ENCODE measurements around the gene C10orf90. TPM values are rescaled to one million over a fixed set of nuclear protein-coding genes. Genes with fewer than 3 reads are reported as not detected.

C10orf90 gene
- total and polyA plus RNA-seq, 2 of the 8 experiments (the other 6 are each of a cell fraction or from before 2014, with no cell fraction given) = 0.21 TPM; not detected in 1

GRCh38 chr10:126511917-126512479 is 158.5 kb downstream of the C10orf90 start:
- ChIA-PET CTCF (ENCODE audit: partially characterized antibody) (interaction anchor here (0.9 to 2.6 kb wide), 6 partner anchors 8 to 530 kb away, joined by 3 to 14 read pairs (median 4); no protein-coding TSS in a partner anchor), POLR2A (ENCODE audit: partially characterized antibody) (no interaction called here)

More at GRCh38 chr10:126511917-126512479, 158.5 kb downstream of the C10orf90 start:
- no peak overlapping the region for H3K27ac ChIP-seq (ENCODE audit: low read depth, low read length)
- no peaks in the 10 kb centered on the region for H3K79me1 ChIP-seq (ENCODE audit: low read depth, low read length)
- H2AK5ac ChIP-seq (ENCODE audit: low read depth, low read length) = no peak overlapping the region
- FAIRE-seq = no peak
- no peaks in the 10 kb centered on the region for H3K79me2 ChIP-seq (ENCODE audit: control insufficient read depth in 1 of 2, insufficient read depth in 2 of 2, low read length in 2 of 2)
- H3K14ac ChIP-seq (ENCODE audit: insufficient read length) = no peak overlapping the region
- 0 out of 2 replicates have a peak overlapping the region, but pooled peaks have one; percentile 18 for H2BK5ac ChIP-seq (ENCODE audit: low read depth, low read length)
- no peak for TF ChIP-seq SIRT6 (IDR thresholded peaks at IDR 0.05; ENCODE audit: low read length)
- TF ChIP-seq TBP (IDR thresholded peaks at IDR 0.05; ENCODE audit: low read depth, low read length) = no peak
- TF ChIP-seq MAX (IDR thresholded peaks at IDR 0.05) = no peak
- TF ChIP-seq SIX5 (IDR thresholded peaks at IDR 0.05; ENCODE audit: low read depth, low read length) = no peak
- no peak for TF ChIP-seq CTBP2 (IDR thresholded peaks at IDR 0.05; ENCODE audit: borderline replicate concordance, insufficient read depth, insufficient read length, low read length)
- TF ChIP-seq GTF2F1 (IDR thresholded peaks at IDR 0.05; ENCODE audit: borderline replicate concordance, low read depth, low read length) = no peak
- TF ChIP-seq BACH1 (IDR thresholded peaks at IDR 0.05; ENCODE audit: low read length) = no peak
- TF ChIP-seq CEBPB (IDR thresholded peaks at IDR 0.05; ENCODE audit: low read depth, low read length) = 0 out of 2 replicates have a peak, but pooled peaks have one; percentile 18
- no peak overlapping the region for H3K9ac ChIP-seq (replicated peaks in 1 of 4; ENCODE audit: extremely low read depth in 1 of 4, low read depth in 3 of 4, low read length in 3 of 4)
- no peak overlapping the region for H2BK15ac ChIP-seq (ENCODE audit: low read length)
- H2AFZ ChIP-seq (ENCODE audit: low read length) = peak overlapping the region; percentile 71; the same call in 1 of the 2 replicates
- H2BK120ac ChIP-seq (replicated peaks; ENCODE audit: low read depth, low read length) = no peak overlapping the region
- no peak overlapping the region for H3K4me3 ChIP-seq (ENCODE audit: extremely low read depth in 1 of 4, insufficient read depth in 2 of 4, low read depth in 3 of 4, low read length in 4 of 4)
- H3K56ac ChIP-seq (replicated peaks; ENCODE audit: insufficient read length, low read depth, low read length) = no peak overlapping the region
- no peak overlapping the region for H3K4ac ChIP-seq (replicated peaks; ENCODE audit: insufficient read length, low read depth, low read length)
- no peak overlapping the region for H2BK20ac ChIP-seq (ENCODE audit: low read length)
- H3K36me3 ChIP-seq (ENCODE audit: control insufficient read depth in 2 of 4, insufficient read depth in 4 of 4, low read length in 3 of 4) = no peaks in the 10 kb centered on the region
- 92% methylated on average over 8 of the region's 8 CpGs; no CpG with 5 or more reads in 1 of the 2 experiments for WGBS, 2 experiments (ENCODE audit: extremely low coverage in 1 of 2, insufficient coverage in 1 of 2, insufficient read length in 1 of 2, insufficient replicate concordance in 2 of 2, low coverage in 1 of 2, low lambda C conversion rate in 2 of 2, missing lambda C conversion rate in 1 of 2)
- no peaks in the 10 kb centered on the region for H4K20me1 ChIP-seq (replicated peaks in 1 of 2; ENCODE audit: control insufficient read depth in 1 of 2, insufficient read depth in 2 of 2, low read length in 2 of 2)
- H3K4me1 ChIP-seq (replicated peaks in 1 of 4; ENCODE audit: control insufficient read depth in 3 of 4, insufficient read depth in 4 of 4, low read length in 3 of 4) = no peaks in the 10 kb centered on the region
- no peak for DNase-seq (ENCODE audit: low read depth in 1 of 2, low spot score in 2 of 2)
- H3K27me3 ChIP-seq (replicated peaks in 1 of 4; ENCODE audit: control insufficient read depth in 3 of 4, extremely low read depth in 1 of 4, insufficient read depth in 3 of 4, low read length in 3 of 4) = no peaks in the 10 kb centered on the region
- H2BK12ac ChIP-seq (ENCODE audit: low read depth, low read length) = 0 out of 2 replicates have a peak overlapping the region, but pooled peaks have one; percentile 5
- H3K23ac ChIP-seq (ENCODE audit: insufficient read length) = no peak overlapping the region
- H3K23me2 ChIP-seq (ENCODE audit: low read depth, low read length) = peaks cover 2% of the 10 kb centered on the region; the same call in 1 of the 2 replicates
- no peak overlapping the region for H4K91ac ChIP-seq (replicated peaks; ENCODE audit: insufficient read length, low read length)
- H4K5ac ChIP-seq (ENCODE audit: insufficient read length, low read depth, low read length) = no peak overlapping the region
- no peak overlapping the region for H3K18ac ChIP-seq (ENCODE audit: extremely low read depth, low read length)
- no peak overlapping the region for H4K8ac ChIP-seq (ENCODE audit: extremely low read depth, insufficient read depth, low read length)
- no peak overlapping the region for H3K4me2 ChIP-seq (ENCODE audit: insufficient read depth in 1 of 2, low read depth in 2 of 2, low read length in 2 of 2)
- H3K9me3 ChIP-seq (ENCODE audit: insufficient read depth in 2 of 2, low read depth in 1 of 2, low read length in 1 of 2) = no peaks in the 10 kb centered on the region

Measured in H1 (cell line).